Activated CD4-positive, alpha-beta T cell treated with anti-CD3 and anti-CD28 coated beads, Interleukin-2, amount 50 U/mL, for 4 hours (primary cell): Measurements from ENCODE around the gene HAUS8.
"Not testable (repeated sequence)": the region's sequence is repeated elsewhere in the genome, so short reads cannot be mapped to it uniquely, and the experiment has no call there.

ENCODE experiments used
- DNase-seq, 2 experiments: peaks; one replicate each; pipeline ENCODE4 v3.0.0-alpha.2; 2020

HAUS8 gene

GRCh38 chr19:17026706-17027534 lies 48.3 kb downstream of the HAUS8 start, which contains the start of gene CPAMD8:
TSS of gene CPAMD8 (minus strand) at chr19:17026810. CDS start at chr19:17026642, 168 bp downstream.
- DNase-seq, result no peak

- no peak for DNase-seq
Observed at GRCh38 chr19:17025991-17026658, 49.1 kb downstream of the HAUS8 start.

GRCh38 chr19:17025361-17025760 lies 49.9 kb downstream of the HAUS8 start:
- no peak for DNase-seq

GRCh38 chr19:17024941-17025340 lies 50.3 kb downstream of the HAUS8 start:
- not testable (repeated sequence) for DNase-seq

- DNase-seq, result no peak
Observed at GRCh38 chr19:17023805-17024204, 51.4 kb downstream of the HAUS8 start.

GRCh38 chr19:17022738-17023137 lies 52.5 kb downstream of the HAUS8 start:
- DNase-seq, result no peak

- DNase-seq, result no peak
Observed at GRCh38 chr19:17021793-17022590, 53.3 kb downstream of the HAUS8 start.

GRCh38 chr19:17021328-17021727 lies 53.9 kb downstream of the HAUS8 start:
- no peak for DNase-seq

GRCh38 chr19:17020823-17021222 lies 54.4 kb downstream of the HAUS8 start:
- DNase-seq, result no peak

GRCh38 chr19:17020385-17020784 lies 54.9 kb downstream of the HAUS8 start:
- no peak for DNase-seq

- not testable (repeated sequence) for DNase-seq
Observed at GRCh38 chr19:17014212-17014861, 60.9 kb downstream of the HAUS8 start.

- no peak for DNase-seq
Observed at GRCh38 chr19:17011485-17011884, 63.8 kb downstream of the HAUS8 start.

- DNase-seq, result no peak
Observed at GRCh38 chr19:17006579-17006978, 68.7 kb downstream of the HAUS8 start.

GRCh38 chr19:17005000-17005399 lies 70.3 kb downstream of the HAUS8 start:
- no peak for DNase-seq

- DNase-seq, result no peak
Observed at GRCh38 chr19:17004386-17004785, 70.9 kb downstream of the HAUS8 start.

GRCh38 chr19:17002455-17002854 lies 72.8 kb downstream of the HAUS8 start:
- no peak for DNase-seq

- DNase-seq, result peak; percentile 45 to 48
Observed at GRCh38 chr19:17001603-17002183, 73.6 kb downstream of the HAUS8 start.
